ENCODE data around the gene PROX2. TPM values are rescaled to one million over a fixed set of nuclear protein-coding genes. Genes with fewer than 3 reads are reported as not detected.

The PROX2 gene
- total RNA-seq, 6 experiments from 2014 or later: not detected

GRCh38 chr14:74829251-74829650, 46.7 kb downstream of the PROX2 start:
- ATAC-seq (no peak), DNase-seq (no peak)
- no peaks in the 10 kb centered on the region for H3K27me3 ChIP-seq
- H3K9me3 ChIP-seq: no peaks in the 10 kb centered on the region
- intact Hi-C loops (cut with DNase I): no loop called here
- H3K4me1 ChIP-seq: no peaks in the 10 kb centered on the region
- peaks cover 0 to 29% (median 8%) of the 10 kb centered on the region in 4 donors for H3K36me3 ChIP-seq
- no peak overlapping the region for H3K27ac ChIP-seq
- 88% methylated on average over 4 of the region's 5 CpGs for WGBS (ENCODE audit: insufficient coverage, low coverage, low lambda C conversion rate, missing lambda C conversion rate)
- TF ChIP-seq CTCF (IDR thresholded peaks at IDR 0.05) (no peak), POLR2A (IDR thresholded peaks at IDR 0.05) (no peak)
- no peak overlapping the region for H3K4me3 ChIP-seq

- Histone ChIP-seq H3K4me3 (no peak overlapping the region), H3K9me3 (no peaks in the 10 kb centered on the region), H3K4me1 (no peaks in the 10 kb centered on the region), H3K27ac (no peak overlapping the region), H3K36me3 (peaks cover 0 to 29% (median 8%) of the 10 kb centered on the region in 4 donors), H3K27me3 (no peaks in the 10 kb centered on the region)
- no peak for ATAC-seq
- no peak for DNase-seq
- intact Hi-C loops (cut with DNase I): no loop called here
- TF ChIP-seq POLR2A (IDR thresholded peaks at IDR 0.05) (no peak), CTCF (IDR thresholded peaks at IDR 0.05) (no peak)
These were observed 49.4 kb downstream of the PROX2 start for GRCh38 chr14:74826574-74826973.

Other genes with a start within 250 kb of the PROX2 start
- 10 to 100 TPM; 12.7 to 17.9 (median 15.9) TPM for gene AREL1, start 163.1 kb downstream of the PROX2 start, total RNA-seq
- gene FCF1, start 163.0 kb downstream of the PROX2 start, total RNA-seq: 10 to 100 TPM; 19.4 to 25.7 (median 22.5) TPM
- 10 to 100 TPM; 14.8 to 20.0 (median 17.1) TPM for gene YLPM1, start 112.8 kb downstream of the PROX2 start, total RNA-seq
- 100 to 1,000 TPM in 1 of 6 experiments, 10 to 100 TPM in 5; 63.8 to 112 (median 68.8) TPM for gene DLST, start 5.8 kb upstream of the PROX2 start, total RNA-seq
- gene RPS6KL1, start 47.1 kb upstream of the PROX2 start, total RNA-seq: 1 to 10 TPM; 3.9 to 7.9 (median 4.9) TPM
- gene PGF, start 79.5 kb upstream of the PROX2 start, total RNA-seq: 1 to 10 TPM in 5 of 6 experiments, under 1 TPM in 1; 0.55 to 4.2 (median 2.1) TPM
- 10 to 100 TPM; 16.1 to 37.5 (median 20.1) TPM for gene EIF2B2, start 126.8 kb upstream of the PROX2 start, total RNA-seq
- gene MLH3, start 175.3 kb upstream of the PROX2 start, total RNA-seq: 10 to 100 TPM in 5 of 6 experiments, 1 to 10 TPM in 1; 9.6 to 20.2 (median 13.2) TPM
- 1 to 10 TPM; 1.7 to 6.6 (median 3.6) TPM for gene ACYP1, start 187.9 kb upstream of the PROX2 start, total RNA-seq
- gene ZC2HC1C, start 193.5 kb upstream of the PROX2 start, total RNA-seq: 1 to 10 TPM; 2.1 to 9.6 (median 3.1) TPM